Fibroblast of skin of abdomen (primary cell): ENCODE measurements around the gene CHCHD3.
A peak's percentile ranks its signal among the peaks of the same experiment; 100 is the strongest.

Experiments
- DNase-seq: peaks from one replicate; pipeline ENCODE4 v3.0.0-alpha.2; 2013

CHCHD3 gene

GRCh38 chr7:132765861-132766260, 316.0 kb downstream of the CHCHD3 start:
- DNase-seq: no peak

GRCh38 chr7:132764762-132765161, 317.1 kb downstream of the CHCHD3 start:
- no peak for DNase-seq

GRCh38 chr7:132760866-132761265, 321.0 kb downstream of the CHCHD3 start:
- no peak for DNase-seq

- DNase-seq: no peak
These were observed 321.7 kb downstream of the CHCHD3 start for GRCh38 chr7:132760244-132760623.

- DNase-seq: no peak
These were observed 322.2 kb downstream of the CHCHD3 start for GRCh38 chr7:132759482-132760243.

GRCh38 chr7:132758986-132759385, 322.9 kb downstream of the CHCHD3 start:
- DNase-seq: no peak

GRCh38 chr7:132757783-132758182, 324.1 kb downstream of the CHCHD3 start:
- peak; percentile 58 for DNase-seq

GRCh38 chr7:132756484-132756990, 325.4 kb downstream of the CHCHD3 start:
- no peak for DNase-seq

- no peak for DNase-seq
These were observed 326.1 kb downstream of the CHCHD3 start for GRCh38 chr7:132755538-132756483.

GRCh38 chr7:132752431-132752830, 329.5 kb downstream of the CHCHD3 start:
- DNase-seq: peak; percentile 49

- no peak for DNase-seq
These were observed 330.6 kb downstream of the CHCHD3 start for GRCh38 chr7:132751244-132751647.

GRCh38 chr7:132750530-132751217, 331.2 kb downstream of the CHCHD3 start:
- no peak for DNase-seq

- no peak for DNase-seq
These were observed 331.8 kb downstream of the CHCHD3 start for GRCh38 chr7:132750096-132750495.

GRCh38 chr7:132745510-132745909, 336.4 kb downstream of the CHCHD3 start:
- no peak for DNase-seq

GRCh38 chr7:132743974-132744373, 337.9 kb downstream of the CHCHD3 start:
- no peak for DNase-seq

- DNase-seq: peak; percentile 92
These were observed 339.7 kb downstream of the CHCHD3 start for GRCh38 chr7:132742189-132742612.

- DNase-seq: no peak
These were observed 341.7 kb downstream of the CHCHD3 start for GRCh38 chr7:132740176-132740575.

- DNase-seq: peak; percentile 98
These were observed 342.5 kb downstream of the CHCHD3 start for GRCh38 chr7:132739271-132739955.

- peak; percentile 98 for DNase-seq
These were observed 343.6 kb downstream of the CHCHD3 start for GRCh38 chr7:132738254-132738653.

- DNase-seq: no peak
These were observed 346.4 kb downstream of the CHCHD3 start for GRCh38 chr7:132735476-132735875.
